Choroid plexus epithelial cell (primary cell): ENCODE data around the gene MRPL22.

Experiments used
- DNase-seq: peaks from one replicate; pipeline ENCODE4 v3.0.0-alpha.2; 2010; ENCODE audit warnings: low read depth
- H3K4me3 ChIP-seq: 2 replicates; pipeline ENCODE4 v1.5.1; 2011; ENCODE audit warnings: low read depth, mild to moderate bottlenecking, control low read depth, low read length, moderate library complexity
- CTCF ChIP-seq: conservative IDR thresholded peaks from 2 replicates; pipeline ENCODE4 v1.5.1; 2011; ENCODE audit warnings: low read depth, mild to moderate bottlenecking, control low read depth, inconsistent platforms, low read length, moderate library complexity

Gene MRPL22

GRCh38 chr5:154940772-154941620, at the start of gene MRPL22:
Gene MRPL22, plus strand, starts transcription at chr5:154941073. Its CDS starts 38 bp downstream, at chr5:154941111.
- peak within 1 kb of the TSS; percentile 85 for H3K4me3 ChIP-seq
- peak; percentile 97 for DNase-seq
- no peak for TF ChIP-seq CTCF

GRCh38 chr5:154892369-154892771, 48.5 kb upstream of the MRPL22 start:
- H3K4me3 ChIP-seq, result no peak overlapping the region
- DNase-seq, result no peak
- no peak for TF ChIP-seq CTCF

GRCh38 chr5:154893381-154893780, 47.5 kb upstream of the MRPL22 start:
- H3K4me3 ChIP-seq, result no peak overlapping the region
- no peak for TF ChIP-seq CTCF
- no peak for DNase-seq

- no peak for DNase-seq
- no peak overlapping the region for H3K4me3 ChIP-seq
- TF ChIP-seq CTCF, result no peak
Measured at GRCh38 chr5:154895606-154896561, 45.0 kb upstream of the MRPL22 start.

GRCh38 chr5:154896562-154897165, 44.2 kb upstream of the MRPL22 start:
- no peak overlapping the region for H3K4me3 ChIP-seq
- no peak for DNase-seq
- TF ChIP-seq CTCF, result no peak

GRCh38 chr5:154898210-154898609, 42.7 kb upstream of the MRPL22 start:
- no peak overlapping the region for H3K4me3 ChIP-seq
- TF ChIP-seq CTCF, result no peak
- no peak for DNase-seq
